ENCODE data around the gene NEDD8. TPM values are rescaled to one million over a fixed set of nuclear protein-coding genes. Genes with fewer than 3 reads are reported as not detected.

Gene NEDD8
- total RNA-seq, 1 experiment from 2014 or later: 192 TPM

- CTCF ChIA-PET: no interaction called here
- BruUV-seq (replicated peaks): no TSS peak
- H3K4me1 Mint-ChIP-seq (ENCODE audit: low read depth, unreplicated experiment): no peaks in the 10 kb centered on the region
Measured at GRCh38 chr14:24177041-24177825, 54.9 kb downstream of the NEDD8 start.

GRCh38 chr14:24176599-24176998 is 55.6 kb downstream of the NEDD8 start:
- H3K4me3 Mint-ChIP-seq (ENCODE audit: low read depth, unreplicated experiment): no peak overlapping the region
- H3K27ac Mint-ChIP-seq (ENCODE audit: unreplicated experiment): no peak overlapping the region

More at GRCh38 chr14:24177041-24177825, 54.9 kb downstream of the NEDD8 start:
- Mint-ChIP-seq H3K27ac (ENCODE audit: unreplicated experiment) (no peak overlapping the region), H3K9me3 (ENCODE audit: low read depth, unreplicated experiment) (no peaks in the 10 kb centered on the region), H3K4me3 (ENCODE audit: low read depth, unreplicated experiment) (no peak overlapping the region), H3K36me3 (ENCODE audit: insufficient read depth, unreplicated experiment) (peaks cover 63% of the 10 kb centered on the region), H3K27me3 (ENCODE audit: unreplicated experiment) (no peaks in the 10 kb centered on the region)
- no peak for DNase-seq
- intact Hi-C loops (cut with micrococcal nuclease; ENCODE audit: unreplicated experiment): no loop called here
- TF ChIP-seq CTCF (IDR thresholded peaks at IDR 0.05; ENCODE audit: unreplicated experiment): no peak

GRCh38 chr14:24172871-24173281 is 59.3 kb downstream of the NEDD8 start:
- no peaks in the 10 kb centered on the region for H3K27me3 Mint-ChIP-seq (ENCODE audit: unreplicated experiment)
- no peak overlapping the region for H3K4me3 Mint-ChIP-seq (ENCODE audit: low read depth, unreplicated experiment)
- CTCF ChIA-PET: no interaction called here
- no TSS peak for BruUV-seq (replicated peaks)
- no peak for TF ChIP-seq CTCF (IDR thresholded peaks at IDR 0.05; ENCODE audit: unreplicated experiment)
- intact Hi-C loops (cut with micrococcal nuclease; ENCODE audit: unreplicated experiment): no loop called here
- H3K27ac Mint-ChIP-seq (ENCODE audit: unreplicated experiment): peak overlapping the region; percentile 24
- peaks cover 40% of the 10 kb centered on the region for H3K36me3 Mint-ChIP-seq (ENCODE audit: insufficient read depth, unreplicated experiment)
- no peak for DNase-seq
- no peaks in the 10 kb centered on the region for H3K4me1 Mint-ChIP-seq (ENCODE audit: low read depth, unreplicated experiment)
- H3K9me3 Mint-ChIP-seq (ENCODE audit: low read depth, unreplicated experiment): no peaks in the 10 kb centered on the region

More at GRCh38 chr14:24176599-24176998, 55.6 kb downstream of the NEDD8 start:
- Mint-ChIP-seq H3K27me3 (ENCODE audit: unreplicated experiment) (no peaks in the 10 kb centered on the region), H3K36me3 (ENCODE audit: insufficient read depth, unreplicated experiment) (peaks cover 66% of the 10 kb centered on the region), H3K4me1 (ENCODE audit: low read depth, unreplicated experiment) (no peaks in the 10 kb centered on the region), H3K9me3 (ENCODE audit: low read depth, unreplicated experiment) (no peaks in the 10 kb centered on the region)
- intact Hi-C loops (cut with micrococcal nuclease; ENCODE audit: unreplicated experiment): no loop called here
- no peak for TF ChIP-seq CTCF (IDR thresholded peaks at IDR 0.05; ENCODE audit: unreplicated experiment)
- DNase-seq: no peak
- no TSS peak for BruUV-seq (replicated peaks)
- CTCF ChIA-PET: no interaction called here

- DNase-seq: no peak
- intact Hi-C loops (cut with micrococcal nuclease; ENCODE audit: unreplicated experiment): no loop called here
- CTCF ChIA-PET: no interaction called here
- Mint-ChIP-seq H3K4me1 (ENCODE audit: low read depth, unreplicated experiment) (no peaks in the 10 kb centered on the region), H3K27ac (ENCODE audit: unreplicated experiment) (no peak overlapping the region), H3K9me3 (ENCODE audit: low read depth, unreplicated experiment) (no peaks in the 10 kb centered on the region), H3K27me3 (ENCODE audit: unreplicated experiment) (no peaks in the 10 kb centered on the region), H3K4me3 (ENCODE audit: low read depth, unreplicated experiment) (no peak overlapping the region), H3K36me3 (ENCODE audit: insufficient read depth, unreplicated experiment) (peaks cover 40% of the 10 kb centered on the region)
- TF ChIP-seq CTCF (IDR thresholded peaks at IDR 0.05; ENCODE audit: unreplicated experiment): no peak
- BruUV-seq (replicated peaks): no TSS peak
Measured at GRCh38 chr14:24172261-24172860, 59.8 kb downstream of the NEDD8 start.

All from Calu3 (cell line).